Measurements from ENCODE around the gene RBP3. TPM values are rescaled to one million over a fixed set of nuclear protein-coding genes. Genes with fewer than 3 reads are reported as not detected.
A peak's percentile ranks its signal among the peaks of the same experiment; 100 is the strongest.

RBP3 gene
- polyA plus RNA-seq, 3 donors: not detected

GRCh38 chr10:47339186-47339735, 8.9 kb upstream of the RBP3 start:
- Histone ChIP-seq H3K9me3 (replicated peaks in 1 of 2; ENCODE audit: control insufficient read depth in 1 of 2, insufficient read depth in 1 of 2, low read length in 2 of 2) (no peaks in the 10 kb centered on the region), H3K4me2 (replicated peaks; ENCODE audit: extremely low read depth, low read length, poor library complexity, severe bottlenecking) (no peak overlapping the region), H3K9ac (ENCODE audit: insufficient read depth, low read length, poor library complexity, severe bottlenecking) (no peak overlapping the region), H3K4me1 (ENCODE audit: control insufficient read depth in 1 of 2, insufficient read depth in 2 of 2, low read length in 2 of 2) (peaks cover 9% of the 10 kb centered on the region in 2 donors), H3K36me3 (replicated peaks in 1 of 2; ENCODE audit: control insufficient read depth in 1 of 2, insufficient read depth in 2 of 2, low read length in 2 of 2) (no peaks in the 10 kb centered on the region), H3K27me3 (ENCODE audit: control insufficient read depth in 2 of 2, insufficient read depth in 2 of 2, low read length in 2 of 2) (no peaks in the 10 kb centered on the region), H3K4me3 (replicated peaks in 1 of 3; ENCODE audit: low read depth in 2 of 3, low read length in 3 of 3) (no peak overlapping the region), H4K20me1 (ENCODE audit: insufficient read depth, low read length) (no peaks in the 10 kb centered on the region), H3K79me2 (ENCODE audit: insufficient read depth, low read length) (no peaks in the 10 kb centered on the region), H3K27ac (ENCODE audit: low read depth in 1 of 2, low read length in 2 of 2) (no peak overlapping the region), H2AFZ (ENCODE audit: insufficient read depth, low read depth, low read length, poor library complexity, severe bottlenecking) (no peak overlapping the region)
- H3K27me3 Mint-ChIP-seq (ENCODE audit: low read depth in 3 of 3): peaks cover 5 to 7% (median 5%) of the 10 kb centered on the region in 3 donors
- 83% methylated on average over 7 of the region's 8 CpGs for WGBS (ENCODE audit: insufficient coverage)
- H3K4me3 Mint-ChIP-seq: no peak overlapping the region
- no peak for DNase-seq
- H3K9me3 Mint-ChIP-seq: peaks cover 0 to 2% (median 0%) of the 10 kb centered on the region in 7 donors
- no peaks in the 10 kb centered on the region for H3K36me3 Mint-ChIP-seq
- peaks cover 11% of the 10 kb centered on the region for H3K4me1 Mint-ChIP-seq
- TF ChIP-seq CTCF (IDR thresholded peaks at IDR 0.05): no peak
- intact Hi-C loops (cut with micrococcal nuclease): no loop called here
- peak overlapping the region in 1 of 7 donors; percentile 74 for H3K27ac Mint-ChIP-seq

- intact Hi-C loops (cut with micrococcal nuclease): no loop called here
- peak overlapping the region; percentile 27 for H3K4me2 ChIP-seq (replicated peaks; ENCODE audit: extremely low read depth, low read length, poor library complexity, severe bottlenecking)
- H3K4me1 ChIP-seq (ENCODE audit: control insufficient read depth in 1 of 2, insufficient read depth in 2 of 2, low read length in 2 of 2): peaks cover 9% of the 10 kb centered on the region in 2 donors
- Mint-ChIP-seq H3K36me3 (no peaks in the 10 kb centered on the region), H3K4me3 (peak overlapping the region in 1 of 2 donors; percentile 43), H3K27ac (peak overlapping the region in 4 of 7 donors; percentile 18 to 80 (median 56)), H3K9me3 (peaks cover 0 to 2% (median 0%) of the 10 kb centered on the region in 7 donors), H3K4me1 (peaks cover 11% of the 10 kb centered on the region), H3K27me3 (ENCODE audit: low read depth in 3 of 3) (peaks cover 5 to 7% (median 5%) of the 10 kb centered on the region in 3 donors)
- peak in 2 of 3 donors; percentile 8 to 17 for DNase-seq
- WGBS (ENCODE audit: insufficient coverage): 59% methylated on average over 12 of the region's 15 CpGs
- no peaks in the 10 kb centered on the region for H3K27me3 ChIP-seq (ENCODE audit: control insufficient read depth in 2 of 2, insufficient read depth in 2 of 2, low read length in 2 of 2)
- no peaks in the 10 kb centered on the region for H3K9me3 ChIP-seq (replicated peaks in 1 of 2; ENCODE audit: control insufficient read depth in 1 of 2, insufficient read depth in 1 of 2, low read length in 2 of 2)
- H3K4me3 ChIP-seq (replicated peaks in 1 of 3; ENCODE audit: low read depth in 2 of 3, low read length in 3 of 3): no peak overlapping the region
- H3K27ac ChIP-seq (ENCODE audit: low read depth in 1 of 2, low read length in 2 of 2): no peak overlapping the region
- no peaks in the 10 kb centered on the region for H3K79me2 ChIP-seq (ENCODE audit: insufficient read depth, low read length)
- no peaks in the 10 kb centered on the region for H3K36me3 ChIP-seq (replicated peaks in 1 of 2; ENCODE audit: control insufficient read depth in 1 of 2, insufficient read depth in 2 of 2, low read length in 2 of 2)
- H3K9ac ChIP-seq (ENCODE audit: insufficient read depth, low read length, poor library complexity, severe bottlenecking): no peak overlapping the region
- H2AFZ ChIP-seq (ENCODE audit: insufficient read depth, low read depth, low read length, poor library complexity, severe bottlenecking): peak overlapping the region; percentile 38
- TF ChIP-seq CTCF (IDR thresholded peaks at IDR 0.05): no peak
- H4K20me1 ChIP-seq (ENCODE audit: insufficient read depth, low read length): no peaks in the 10 kb centered on the region
Measured at GRCh38 chr10:47339759-47340607, 8.2 kb upstream of the RBP3 start.
